GM23338 (cell line): Measurements from ENCODE around the gene OGDHL. TPM values are rescaled to one million over a fixed set of nuclear protein-coding genes. Genes with fewer than 3 reads are reported as not detected.

ENCODE experiments used
- ATAC-seq: fragments of 200-7000 bp; cut with Tn5 transposase; 3 replicates; pipeline ENCODE4 v1.9.1; 2020
- DNase-seq: peaks from one replicate; pipeline ENCODE4 v3.0.0-alpha.2; 2015; ENCODE audit warnings: low spot score
- H2AFZ ChIP-seq: fragments of 200-600 bp; sonication (generic); 2 replicates; pipeline ENCODE4 v1.8.0; 2016; ENCODE audit warnings: antibody characterized with exemption, mild to moderate bottlenecking, moderate library complexity
- H3F3A ChIP-seq: fragments of 200-600 bp; sonication (generic); replicated peaks from 2 replicates; pipeline ENCODE4 v1.8.0; 2017; ENCODE audit warnings: antibody characterized with exemption, mixed run types, low read depth
- H3K27ac ChIP-seq: fragments of 200-600 bp; sonication (generic); 2 replicates; pipeline ENCODE4 v1.6.1; 2016; ENCODE audit warnings: low read depth
- H3K27me3 ChIP-seq: fragments of 200-600 bp; sonication (generic); 2 replicates; pipeline ENCODE4 v1.8.0; 2016; ENCODE audit warnings: mild to moderate bottlenecking, mixed run types, moderate library complexity; ENCODE audit not compliant: insufficient read depth
- H3K36me3 ChIP-seq: fragments of 200-600 bp; sonication (generic); 2 replicates; pipeline ENCODE4 v1.8.0; 2016; ENCODE audit warnings: mild to moderate bottlenecking; ENCODE audit not compliant: insufficient read depth
- H3K4me1 ChIP-seq: fragments of 200-600 bp; sonication (generic); 2 replicates; pipeline ENCODE4 v1.8.0; 2016; ENCODE audit warnings: mild to moderate bottlenecking, moderate library complexity; ENCODE audit not compliant: insufficient read depth
- H3K4me2 ChIP-seq: fragments of 200-600 bp; sonication (generic); 2 replicates; pipeline ENCODE4 v1.7.1; 2017; ENCODE audit warnings: mixed run types
- H3K4me3 ChIP-seq: fragments of 200-600 bp; sonication (generic); 2 replicates; pipeline ENCODE4 v1.6.1; 2016; ENCODE audit warnings: mixed run types
- H3K79me2 ChIP-seq: fragments of 200-600 bp; sonication (generic); replicated peaks from 2 replicates; pipeline ENCODE4 v1.8.0; 2017; ENCODE audit warnings: mild to moderate bottlenecking; ENCODE audit not compliant: insufficient read depth
- H3K9me2 ChIP-seq: fragments of 200-600 bp; sonication (generic); 2 replicates; pipeline ENCODE4 v1.8.0; 2017; ENCODE audit not compliant: insufficient read depth
- H4K20me1 ChIP-seq: fragments of 200-600 bp; sonication (generic); replicated peaks from 2 replicates; pipeline ENCODE4 v1.8.0; 2017; ENCODE audit warnings: mild to moderate bottlenecking; ENCODE audit not compliant: insufficient read depth
- H3K27ac Mint-ChIP-seq: 2 replicates; pipeline ENCODE4 v1.8.0; 2020; ENCODE audit warnings: inconsistent platforms, mild to moderate bottlenecking, moderate library complexity, mixed read lengths
- H3K27me3 Mint-ChIP-seq: 3 replicates; pipeline ENCODE4 v1.8.0; 2022; ENCODE audit warnings: low read depth, mild to moderate bottlenecking, moderate library complexity, mixed read lengths, inconsistent platforms; ENCODE audit not compliant: insufficient read depth, poor library complexity
- H3K36me3 Mint-ChIP-seq: 3 replicates; pipeline ENCODE4 v1.8.0; 2021; ENCODE audit warnings: low read depth, mild to moderate bottlenecking, inconsistent platforms, moderate library complexity, mixed read lengths
- H3K4me1 Mint-ChIP-seq: 3 replicates; pipeline ENCODE4 v1.8.0; 2020; ENCODE audit warnings: mild to moderate bottlenecking, inconsistent platforms, mixed read lengths
- H3K4me3 Mint-ChIP-seq: 3 replicates; pipeline ENCODE4 v1.8.0; 2021; ENCODE audit warnings: moderate library complexity, mild to moderate bottlenecking, inconsistent platforms, mixed read lengths
- H3K9me3 Mint-ChIP-seq: 3 replicates; pipeline ENCODE4 v1.8.0; 2020; ENCODE audit warnings: moderate library complexity, mild to moderate bottlenecking, inconsistent platforms, mixed read lengths
- CREB1 ChIP-seq: fragments of 250-450 bp; sonication (Bioruptor Pico); IDR thresholded peaks from 2 replicates; pipeline ENCODE4 v1.5.0; 2020; ENCODE audit warnings: low read depth, mild to moderate bottlenecking, moderate library complexity
- CTCF ChIP-seq, 2 experiments: fragments of 200-600 bp in 1 of 2; sonication (generic) in 1 of 2; conservative IDR thresholded peaks; 2 replicates each; pipeline versions ENCODE4 v1.5.1 to v1.6.1; 2016 to 2017; ENCODE audit warnings: antibody characterized with exemption in 2 of 2, low read depth in 2 of 2, mild to moderate bottlenecking in 2 of 2, moderate library complexity in 1 of 2
- ETS1 ChIP-seq: IDR thresholded peaks from 2 replicates; pipeline ENCODE4 v1.6.1; 2016; ENCODE audit warnings: antibody characterized with exemption
- EZH2phosphoT487 ChIP-seq: fragments of 200-600 bp; sonication (generic); IDR thresholded peaks from one replicate; pipeline ENCODE4 v1.8.1; 2018; ENCODE audit warnings: antibody characterized with exemption; ENCODE audit not compliant: unreplicated experiment
- JUNB ChIP-seq: IDR thresholded peaks from one replicate; pipeline ENCODE4 v1.6.1; 2016; ENCODE audit warnings: antibody characterized with exemption; ENCODE audit not compliant: unreplicated experiment
- NANOG ChIP-seq: IDR thresholded peaks from 2 replicates; pipeline ENCODE4 v1.6.1; 2016; ENCODE audit warnings: antibody characterized with exemption, borderline replicate concordance
- POLR2AphosphoS5 ChIP-seq: IDR thresholded peaks from 2 replicates; pipeline ENCODE4 v1.6.1; 2016; ENCODE audit warnings: antibody characterized with exemption, low read depth
- REST ChIP-seq: IDR thresholded peaks from one replicate; pipeline ENCODE4 v1.6.1; 2018; ENCODE audit warnings: antibody characterized with exemption; ENCODE audit not compliant: unreplicated experiment
- STAT1 ChIP-seq: IDR thresholded peaks from one replicate; pipeline ENCODE4 v1.6.1; 2016; ENCODE audit warnings: antibody characterized with exemption; ENCODE audit not compliant: unreplicated experiment
- ZNF331 ChIP-seq: fragments of 250-450 bp; sonication (Bioruptor Pico); IDR thresholded peaks from 2 replicates; pipeline ENCODE4 v1.5.0; 2020; ENCODE audit warnings: low read depth, mild to moderate bottlenecking, moderate library complexity
- ZNF462 ChIP-seq: fragments of 250-450 bp; sonication (Bioruptor Pico); IDR thresholded peaks from 2 replicates; pipeline ENCODE4 v1.5.0; 2020; ENCODE audit warnings: mild to moderate bottlenecking, moderate library complexity
- polyA plus RNA-seq: library from polyadenylated mRNA; unstranded; fragments of >200 nt; fragmentation: Nextera tagmentation; extraction: Ambion mirVana; gene quantifications from 2 replicates; pipeline ENCODE4 v1.2.1, GENCODE V29; 2016
- total RNA-seq: library from RNA; depleted of rRNA; stranded (reverse); fragments of >200 nt; shearing (Covaris generic); gene quantifications from 2 replicates; pipeline ENCODE4 v1.2.3, GENCODE V29; 2014

The OGDHL gene
- total and polyA plus RNA-seq, 2 experiments from 2014 or later: 8.3 to 15.5 TPM

- TF ChIP-seq ZNF462 (CRISPR knock-in tag): no peak
- no peak for TF ChIP-seq POLR2AphosphoS5
- no peak for TF ChIP-seq STAT1
- TF ChIP-seq CREB1 (CRISPR knock-in tag): no peak
- no peak for TF ChIP-seq EZH2phosphoT487
These were observed 11.6 kb downstream of the OGDHL start (continued) for GRCh38 chr10:49750546-49750945.

GRCh38 chr10:49749556-49750491 lies 12.3 kb downstream of the OGDHL start:
- H3K27ac Mint-ChIP-seq: no peak overlapping the region
- no peaks in the 10 kb centered on the region for H3K4me1 Mint-ChIP-seq
- Histone ChIP-seq H4K20me1 (no peaks in the 10 kb centered on the region), H3K36me3 (no peaks in the 10 kb centered on the region), H3K27me3 (no peaks in the 10 kb centered on the region), H3K9me2 (no peaks in the 10 kb centered on the region), H3K79me2 (no peaks in the 10 kb centered on the region), H3K27ac (no peak overlapping the region), H3F3A (no peaks in the 10 kb centered on the region), H3K4me2 (no peak overlapping the region), H2AFZ (no peak overlapping the region), H3K4me1 (no peaks in the 10 kb centered on the region), H3K4me3 (no peak overlapping the region)
- H3K9me3 Mint-ChIP-seq: peaks cover 2% of the 10 kb centered on the region; the same call in 1 of the 3 replicates
- peaks cover 3% of the 10 kb centered on the region for H3K27me3 Mint-ChIP-seq
- no peak for DNase-seq
- H3K36me3 Mint-ChIP-seq: peaks cover 16% of the 10 kb centered on the region
- ATAC-seq: no peak
- H3K4me3 Mint-ChIP-seq: no peak overlapping the region
- TF ChIP-seq NANOG: no peak
- no peak for TF ChIP-seq REST
- no peak for TF ChIP-seq CTCF (conservative IDR thresholded peaks at IDR 0.05; ENCODE audit: low read depth in 2 of 2)
- no peak for TF ChIP-seq STAT1
- no peak for TF ChIP-seq ETS1
- no peak for TF ChIP-seq ZNF331 (CRISPR knock-in tag)
- TF ChIP-seq JUNB: no peak
- no peak for TF ChIP-seq CREB1 (CRISPR knock-in tag)
- no peak for TF ChIP-seq EZH2phosphoT487
